Activated naive CD8-positive, alpha-beta T cell treated with anti-CD3 and anti-CD28 coated beads for 36 hours (primary cell): ENCODE results near the gene C2CD4B. TPM values are rescaled to one million over a fixed set of nuclear protein-coding genes. Genes with fewer than 3 reads are reported as not detected.

ENCODE experiments used
- DNase-seq: peaks from one replicate; pipeline ENCODE4 v3.0.0; 2021
- H3K27ac Mint-ChIP-seq: one replicate; pipeline ENCODE4 v1.8.0; 2022; ENCODE audit warnings: mild to moderate bottlenecking, moderate library complexity, mixed read lengths
- H3K27me3 Mint-ChIP-seq: one replicate; pipeline ENCODE4 v1.8.0; 2022; ENCODE audit warnings: mild to moderate bottlenecking, mixed read lengths
- H3K36me3 Mint-ChIP-seq: one replicate; pipeline ENCODE4 v1.8.0; 2021; ENCODE audit warnings: mild to moderate bottlenecking, mixed read lengths
- H3K4me1 Mint-ChIP-seq: one replicate; pipeline ENCODE4 v1.8.0; 2021; ENCODE audit warnings: mixed read lengths
- H3K4me3 Mint-ChIP-seq: one replicate; pipeline ENCODE4 v1.8.0; 2022; ENCODE audit warnings: mild to moderate bottlenecking, moderate library complexity, mixed read lengths
- H3K9me3 Mint-ChIP-seq: one replicate; pipeline ENCODE4 v1.8.0; 2022; ENCODE audit warnings: mixed read lengths
- total RNA-seq, 2 experiments: library from RNA; stranded (reverse); gene quantifications; one replicate each; pipeline ENCODE4 v1.2.3, GENCODE V29; 2021

The C2CD4B gene
- total RNA-seq, 2 experiments from 2014 or later = not detected

GRCh38 chr15:62118520-62119226, 46.4 kb downstream of the C2CD4B start:
- peak overlapping the region; percentile 85 for H3K27ac Mint-ChIP-seq
- H3K4me3 Mint-ChIP-seq = no peak overlapping the region
- H3K9me3 Mint-ChIP-seq = peaks cover 4% of the 10 kb centered on the region
- H3K4me1 Mint-ChIP-seq = peaks cover 23% of the 10 kb centered on the region
- H3K27me3 Mint-ChIP-seq = no peaks in the 10 kb centered on the region
- H3K36me3 Mint-ChIP-seq = peaks cover 2% of the 10 kb centered on the region
- DNase-seq = no peak

DNA sequence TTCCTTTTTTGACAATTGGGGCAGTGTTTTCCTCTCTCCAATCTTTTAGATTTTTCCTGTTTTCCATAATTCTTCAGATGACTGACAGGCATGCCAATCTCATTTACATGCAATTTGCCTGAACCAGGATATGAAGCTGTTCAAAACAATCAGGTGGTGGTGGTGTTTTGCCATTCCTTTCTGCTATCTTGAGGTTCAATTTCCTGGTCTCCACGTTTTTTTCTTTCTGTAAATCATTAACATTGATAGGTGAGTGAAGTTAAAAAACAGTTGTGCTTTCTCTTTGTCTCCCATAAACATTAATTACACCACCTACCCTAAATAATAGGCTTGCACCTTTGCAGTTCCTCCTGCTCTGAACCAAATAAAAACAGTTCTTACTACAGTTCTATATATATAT, 49.2 kb downstream of the C2CD4B start:
- Mint-ChIP-seq H3K4me3 (no peak overlapping the region), H3K27ac (no peak overlapping the region), H3K36me3 (peaks cover 2% of the 10 kb centered on the region), H3K4me1 (peaks cover 26% of the 10 kb centered on the region), H3K27me3 (no peaks in the 10 kb centered on the region), H3K9me3 (peaks cover 2% of the 10 kb centered on the region)
- no peak for DNase-seq

Other genes starting within 250 kb of the C2CD4B start
- gene VPS13C, start 104.8 kb downstream of the C2CD4B start, total RNA-seq = 10 to 100 TPM; 29.8 to 31.5 TPM
- under 1 TPM; 0.12 to 0.20 TPM for gene C2CD4A, start 98.3 kb downstream of the C2CD4B start, total RNA-seq
- gene TLN2, start 225.3 kb upstream of the C2CD4B start, total RNA-seq = 1 to 10 TPM; 2.7 to 3.8 TPM